Uterus (tissue), 4 donors: Measurements from ENCODE around the gene SHTN1. TPM values are rescaled to one million over a fixed set of nuclear protein-coding genes. Genes with fewer than 3 reads are reported as not detected.

Source experiments
- DNase-seq, 2 donors: peaks; one replicate each; pipeline ENCODE4 v3.0.0-alpha.2; 2019 to 2020
- H3K27ac ChIP-seq, 2 donors: fragments of 200-600 bp; sonication (generic); 1 replicate in 1 of 2; 2 replicates in 1 of 2; pipeline ENCODE4 v1.5.1; 2016 to 2018
- H3K27me3 ChIP-seq, 2 donors: fragments of 200-600 bp; sonication (generic); one replicate each; pipeline ENCODE4 v1.5.1; 2018 to 2019; ENCODE audit warnings: control low read depth in 1 of 2
- H3K36me3 ChIP-seq, 2 donors: fragments of 200-600 bp; sonication (generic); one replicate each; pipeline ENCODE4 v1.5.1; 2019; ENCODE audit warnings: control low read depth in 1 of 2
- H3K4me1 ChIP-seq, 2 donors: fragments of 200-600 bp; sonication (generic); one replicate each; pipeline ENCODE4 v1.5.1; 2018 to 2019; ENCODE audit warnings: control low read depth in 1 of 2
- H3K4me3 ChIP-seq, 2 donors: fragments of 200-600 bp; sonication (generic); 1 replicate in 1 of 2; 2 replicates in 1 of 2; pipeline ENCODE4 v1.5.1; 2018 to 2019; ENCODE audit warnings: mild to moderate bottlenecking in 1 of 2
- H3K9me3 ChIP-seq, 2 donors: fragments of 200-600 bp; sonication (generic); one replicate each; pipeline ENCODE4 v1.5.1; 2019; ENCODE audit warnings: control low read depth in 1 of 2
- POLR2A ChIP-seq, 2 donors: fragments of 450-650 bp; IDR thresholded peaks; one replicate each; pipeline ENCODE4 v1.6.1; 2016; ENCODE audit warnings: antibody characterized with exemption in 2 of 2, mild to moderate bottlenecking in 1 of 2, moderate library complexity in 1 of 2
- intact Hi-C: fragments of 100-400 bp; cut with DNase I; formaldehyde crosslinking; loops from one replicate; pipeline ENCODE4 v1.15.1; 2023; ENCODE audit warnings: low total_unique reads
- total RNA-seq, 4 donors: library from RNA; depleted of rRNA in 3 of 4; stranded (reverse); fragments of >200 nt in 3 of 4; gene quantifications; one replicate each; pipeline versions ENCODE4 v1.1.0 to v1.2.4, GENCODE V29; 2014 to 2023
- TF ChIP-seq, protein P1 (sequence below), 4 experiments: fragments of 200-600 bp in 2 of 4; fragments of 450-650 bp in 2 of 4; sonication (generic) in 2 of 4; IDR thresholded peaks; one replicate each; pipeline ENCODE4 v1.5.1; 2016 to 2019; ENCODE audit warnings: antibody characterized with exemption in 4 of 4, mild to moderate bottlenecking in 2 of 4, moderate library complexity in 1 of 4
- donor health status: DM: yes; HTN: yes; CAD: no.

Gene SHTN1
- total RNA-seq, 4 donors from 2014 or later: 4.9 to 19.6 (median 7.3) TPM

GRCh38 chr10:116866066-116866465 is 138.9 kb downstream of the SHTN1 start:
- DNase-seq: no peak
- no peak overlapping the region for H3K4me3 ChIP-seq
- TF ChIP-seq POLR2A (IDR thresholded peaks at IDR 0.05): no peak
- TF ChIP-seq, protein P1, sequence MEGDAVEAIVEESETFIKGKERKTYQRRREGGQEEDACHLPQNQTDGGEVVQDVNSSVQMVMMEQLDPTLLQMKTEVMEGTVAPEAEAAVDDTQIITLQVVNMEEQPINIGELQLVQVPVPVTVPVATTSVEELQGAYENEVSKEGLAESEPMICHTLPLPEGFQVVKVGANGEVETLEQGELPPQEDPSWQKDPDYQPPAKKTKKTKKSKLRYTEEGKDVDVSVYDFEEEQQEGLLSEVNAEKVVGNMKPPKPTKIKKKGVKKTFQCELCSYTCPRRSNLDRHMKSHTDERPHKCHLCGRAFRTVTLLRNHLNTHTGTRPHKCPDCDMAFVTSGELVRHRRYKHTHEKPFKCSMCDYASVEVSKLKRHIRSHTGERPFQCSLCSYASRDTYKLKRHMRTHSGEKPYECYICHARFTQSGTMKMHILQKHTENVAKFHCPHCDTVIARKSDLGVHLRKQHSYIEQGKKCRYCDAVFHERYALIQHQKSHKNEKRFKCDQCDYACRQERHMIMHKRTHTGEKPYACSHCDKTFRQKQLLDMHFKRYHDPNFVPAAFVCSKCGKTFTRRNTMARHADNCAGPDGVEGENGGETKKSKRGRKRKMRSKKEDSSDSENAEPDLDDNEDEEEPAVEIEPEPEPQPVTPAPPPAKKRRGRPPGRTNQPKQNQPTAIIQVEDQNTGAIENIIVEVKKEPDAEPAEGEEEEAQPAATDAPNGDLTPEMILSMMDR (IDR thresholded peaks at IDR 0.05): no peak
- no peaks in the 10 kb centered on the region for H3K9me3 ChIP-seq
- H3K4me1 ChIP-seq: no peaks in the 10 kb centered on the region
- intact Hi-C loops: no loop called here
- no peak overlapping the region for H3K27ac ChIP-seq
- H3K36me3 ChIP-seq: no peaks in the 10 kb centered on the region
- H3K27me3 ChIP-seq: no peaks in the 10 kb centered on the region

GRCh38 chr10:116864436-116864835 is 140.6 kb downstream of the SHTN1 start:
- DNase-seq: no peak
- H3K4me3 ChIP-seq: no peak overlapping the region
- intact Hi-C loops: no loop called here
- H3K27me3 ChIP-seq: no peaks in the 10 kb centered on the region
- H3K27ac ChIP-seq: no peak overlapping the region
- H3K36me3 ChIP-seq: no peaks in the 10 kb centered on the region
- TF ChIP-seq POLR2A (IDR thresholded peaks at IDR 0.05): no peak
- TF ChIP-seq, protein P1 (IDR thresholded peaks at IDR 0.05): no peak
- no peaks in the 10 kb centered on the region for H3K4me1 ChIP-seq
- no peaks in the 10 kb centered on the region for H3K9me3 ChIP-seq

GRCh38 chr10:116861796-116862195 is 143.2 kb downstream of the SHTN1 start:
- TF ChIP-seq, protein P1 (IDR thresholded peaks at IDR 0.05): no peak
- TF ChIP-seq POLR2A (IDR thresholded peaks at IDR 0.05): no peak
- no peak for DNase-seq
- H3K27me3 ChIP-seq: no peaks in the 10 kb centered on the region
- no peak overlapping the region for H3K4me3 ChIP-seq
- no peaks in the 10 kb centered on the region for H3K4me1 ChIP-seq
- no peaks in the 10 kb centered on the region for H3K36me3 ChIP-seq
- H3K9me3 ChIP-seq: no peaks in the 10 kb centered on the region
- intact Hi-C loops: no loop called here
- H3K27ac ChIP-seq: no peak overlapping the region

DNA sequence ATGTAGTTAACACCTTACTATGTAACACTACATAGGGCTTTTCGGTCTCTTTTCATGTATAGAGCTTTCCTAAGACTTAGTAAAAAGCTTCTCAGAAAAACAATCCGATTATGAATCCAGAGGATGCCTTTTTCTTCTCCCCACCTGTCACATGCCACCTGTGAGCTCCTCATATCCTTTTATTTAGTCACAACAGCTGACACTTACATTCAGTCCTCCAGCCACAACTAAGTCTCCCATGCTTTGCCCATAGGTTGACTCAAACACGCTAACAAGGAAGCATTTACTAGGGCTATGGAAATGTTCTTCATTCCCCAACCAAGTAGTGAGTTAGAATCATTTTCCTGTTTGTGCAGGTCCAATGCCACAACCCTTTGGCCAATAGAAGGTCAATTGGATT is 147.8 kb downstream of the SHTN1 start:
- Histone ChIP-seq H3K9me3 (no peaks in the 10 kb centered on the region), H3K4me1 (no peaks in the 10 kb centered on the region), H3K27ac (no peak overlapping the region), H3K27me3 (no peaks in the 10 kb centered on the region), H3K36me3 (no peaks in the 10 kb centered on the region), H3K4me3 (no peak overlapping the region)
- no peak for DNase-seq
- no peak for TF ChIP-seq POLR2A (IDR thresholded peaks at IDR 0.05)
- TF ChIP-seq, protein P1 (IDR thresholded peaks at IDR 0.05): no peak
- intact Hi-C loops: no loop called here

GRCh38 chr10:116853701-116854100 is 151.3 kb downstream of the SHTN1 start:
- Histone ChIP-seq H3K27me3 (no peaks in the 10 kb centered on the region), H3K4me1 (no peaks in the 10 kb centered on the region), H3K9me3 (no peaks in the 10 kb centered on the region), H3K36me3 (no peaks in the 10 kb centered on the region), H3K4me3 (no peak overlapping the region), H3K27ac (no peak overlapping the region)
- TF ChIP-seq POLR2A (IDR thresholded peaks at IDR 0.05): no peak
- TF ChIP-seq, protein P1 (IDR thresholded peaks at IDR 0.05): no peak
- intact Hi-C loops: no loop called here
- no peak for DNase-seq
